GM19397 (cell line): ENCODE data around the gene INTS13.
"Not testable (repeated sequence)": the region's sequence is repeated elsewhere in the genome, so short reads cannot be mapped to it uniquely, and the experiment has no call there.

Experiments used
- ATAC-seq: cut with Tn5 transposase; IDR thresholded peaks from one replicate; pipeline ENCODE4 v1.9.1; 2021; ENCODE audit warnings: mild to moderate bottlenecking, moderate library complexity; ENCODE audit not compliant: unreplicated experiment

Gene INTS13

GRCh38 chr12:26871985-26872384 lies 65.8 kb downstream of the INTS13 start:
- ATAC-seq = no peak

GRCh38 chr12:26870491-26871419 lies 67.0 kb downstream of the INTS13 start:
- no peak for ATAC-seq

GRCh38 chr12:26869908-26870459 lies 67.8 kb downstream of the INTS13 start:
- ATAC-seq = no peak

GRCh38 chr12:26869104-26869494 lies 68.7 kb downstream of the INTS13 start:
- no peak for ATAC-seq

- no peak for ATAC-seq
These were observed 69.2 kb downstream of the INTS13 start for GRCh38 chr12:26868447-26869103.

GRCh38 chr12:26867080-26867479 lies 70.7 kb downstream of the INTS13 start:
- ATAC-seq = peak; percentile 55

- ATAC-seq = no peak
These were observed 74.3 kb downstream of the INTS13 start for GRCh38 chr12:26863515-26863914.

- not testable (repeated sequence) for ATAC-seq
These were observed 75.0 kb downstream of the INTS13 start for GRCh38 chr12:26862787-26863186.

GRCh38 chr12:26861690-26862089 lies 76.1 kb downstream of the INTS13 start:
- ATAC-seq = no peak

- ATAC-seq = no peak
These were observed 80.2 kb downstream of the INTS13 start for GRCh38 chr12:26857465-26858176.

GRCh38 chr12:26855337-26855736 lies 82.4 kb downstream of the INTS13 start:
- ATAC-seq = no peak
